ENCODE results near the gene SDR42E1. TPM values are rescaled to one million over a fixed set of nuclear protein-coding genes. Genes with fewer than 3 reads are reported as not detected.

SDR42E1 gene
- total and polyA plus RNA-seq, 2 of the 13 experiments (the other 11 are each of a cell fraction or from before 2014, with no cell fraction given) = 0.01 to 0.13 TPM

DNA sequence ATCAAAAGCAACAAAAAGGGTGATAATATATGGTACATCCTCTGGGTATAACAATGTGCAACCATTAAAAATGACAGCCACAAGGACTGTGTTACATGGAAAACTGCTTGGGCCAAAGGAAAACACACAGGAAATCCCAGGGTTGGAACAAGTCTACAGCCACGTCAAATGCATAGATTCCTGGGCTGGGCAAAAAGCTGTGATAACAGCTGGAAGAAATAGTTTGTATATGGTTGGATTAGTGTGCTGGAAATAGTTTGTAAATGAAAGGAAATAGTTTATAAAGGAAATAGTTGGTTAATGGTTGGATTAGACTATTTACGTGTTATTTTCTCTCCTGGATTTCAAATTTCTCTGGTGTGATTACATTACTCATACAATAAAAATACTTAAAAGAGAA is 26.4 kb upstream of the SDR42E1 start:
- no peak overlapping the region for H3K27ac ChIP-seq (ENCODE audit: extremely low read length, insufficient read depth, low read length)
- H4K20me1 ChIP-seq (ENCODE audit: insufficient read depth, low read length) = no peaks in the 10 kb centered on the region; the same call in 1 of the 2 replicates
- H3K9me3 ChIP-seq (ENCODE audit: low read length) = no peaks in the 10 kb centered on the region
- H3K4me1 ChIP-seq (ENCODE audit: insufficient read depth, low read length) = peaks cover 80% of the 10 kb centered on the region
- no peak for TF ChIP-seq ZNF687 (CRISPR knock-in tag; IDR thresholded peaks at IDR 0.05)
- no peak for TF ChIP-seq NFE2 (CRISPR knock-in tag; IDR thresholded peaks at IDR 0.05)
- TF ChIP-seq ZNF784 (CRISPR knock-in tag; IDR thresholded peaks at IDR 0.05; ENCODE audit: borderline replicate concordance) = no peak
- TF ChIP-seq HDAC1 (CRISPR knock-in tag; IDR thresholded peaks at IDR 0.05) = no peak
- no peak for TF ChIP-seq ZFP36L2 (CRISPR knock-in tag; IDR thresholded peaks at IDR 0.05)
- no peak for TF ChIP-seq KDM3A (CRISPR knock-in tag; IDR thresholded peaks at IDR 0.05; ENCODE audit: low read depth)
- no peak for TF ChIP-seq ZNF780A (CRISPR knock-in tag; IDR thresholded peaks at IDR 0.05)
- TF ChIP-seq TAF15 (IDR thresholded peaks at IDR 0.05; ENCODE audit: low read depth, low read length, poor library complexity, severe bottlenecking) = no peak
- POLR2A ChIA-PET = interaction anchor here (0.8 kb wide), 1 partner anchor 132 kb away, joined by 3 read pairs; the partner anchor contains the start of gene MPHOSPH6
- BruUV-seq (replicated peaks) = no TSS peak
- WGBS (ENCODE audit: low lambda C conversion rate) = 86% methylated on average over 2 of the region's 2 CpGs
- CTCF ChIA-PET (ENCODE audit: low intra/inter-chr PET ratio, low total read pairs) = no interaction called here
- in situ Hi-C loops (cut with HindIII; ENCODE audit: extremely low pct_ligation_motif_present, low pct_unique_long_range_greater_than_20kb) (no loop called here), intact Hi-C loops (cut with micrococcal nuclease; ENCODE audit: unreplicated experiment) (no loop called here)
- H3K36me3 ChIP-seq (replicated peaks in 1 of 2; ENCODE audit: control insufficient read depth in 1 of 2, insufficient read depth in 2 of 2, low read length in 2 of 2) = no peaks in the 10 kb centered on the region; a peak in 1 of 5 replicates
- peak overlapping the region; percentile 32 to 69 (median 67); a peak in 5 of 6 replicates for H3K4me3 ChIP-seq (replicated peaks in 1 of 3; ENCODE audit: insufficient read depth in 1 of 3, low read depth in 2 of 3, low read length in 3 of 3)
- no peaks in the 10 kb centered on the region; a peak in 1 of 5 replicates for H3K27me3 ChIP-seq (ENCODE audit: control insufficient read depth in 1 of 2, insufficient read depth in 2 of 2, low read length in 2 of 2)
- H3K9ac ChIP-seq (ENCODE audit: insufficient read depth, low read depth, low read length) = no peak overlapping the region
- peak overlapping the region; percentile 92 for H3K4me2 ChIP-seq (ENCODE audit: low read depth, low read length)
- no peak overlapping the region for H2AFZ ChIP-seq (ENCODE audit: low read length)
- peaks cover 67% of the 10 kb centered on the region for H3K79me2 ChIP-seq (ENCODE audit: insufficient read depth, low read length)
- ATAC-seq (no peak), DNase-seq (ENCODE audit: low spot score) (no peak), FAIRE-seq (no peak)
